AG10803 (cell line): ENCODE data around the gene PRELID3B.
A peak's percentile ranks its signal among the peaks of the same experiment; 100 is the strongest.

Source experiments
- DNase-seq: peaks from one replicate; pipeline ENCODE4 v3.0.0; 2010; ENCODE audit warnings: low read depth
- H3K4me3 ChIP-seq: 2 replicates; pipeline ENCODE4 v1.5.1; 2011; ENCODE audit warnings: mild to moderate bottlenecking, low read length, control low read depth
- TF ChIP-seq, protein P1 (sequence below): conservative IDR thresholded peaks from 2 replicates; pipeline ENCODE4 v1.5.1; 2011; ENCODE audit warnings: mild to moderate bottlenecking, low read length, control low read depth, inconsistent platforms

PRELID3B gene

GRCh38 chr20:59069026-59069425 lies 26.4 kb upstream of the PRELID3B start:
- no peak overlapping the region for H3K4me3 ChIP-seq
- DNase-seq = no peak
- TF ChIP-seq, protein P1, sequence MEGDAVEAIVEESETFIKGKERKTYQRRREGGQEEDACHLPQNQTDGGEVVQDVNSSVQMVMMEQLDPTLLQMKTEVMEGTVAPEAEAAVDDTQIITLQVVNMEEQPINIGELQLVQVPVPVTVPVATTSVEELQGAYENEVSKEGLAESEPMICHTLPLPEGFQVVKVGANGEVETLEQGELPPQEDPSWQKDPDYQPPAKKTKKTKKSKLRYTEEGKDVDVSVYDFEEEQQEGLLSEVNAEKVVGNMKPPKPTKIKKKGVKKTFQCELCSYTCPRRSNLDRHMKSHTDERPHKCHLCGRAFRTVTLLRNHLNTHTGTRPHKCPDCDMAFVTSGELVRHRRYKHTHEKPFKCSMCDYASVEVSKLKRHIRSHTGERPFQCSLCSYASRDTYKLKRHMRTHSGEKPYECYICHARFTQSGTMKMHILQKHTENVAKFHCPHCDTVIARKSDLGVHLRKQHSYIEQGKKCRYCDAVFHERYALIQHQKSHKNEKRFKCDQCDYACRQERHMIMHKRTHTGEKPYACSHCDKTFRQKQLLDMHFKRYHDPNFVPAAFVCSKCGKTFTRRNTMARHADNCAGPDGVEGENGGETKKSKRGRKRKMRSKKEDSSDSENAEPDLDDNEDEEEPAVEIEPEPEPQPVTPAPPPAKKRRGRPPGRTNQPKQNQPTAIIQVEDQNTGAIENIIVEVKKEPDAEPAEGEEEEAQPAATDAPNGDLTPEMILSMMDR = no peak

DNA sequence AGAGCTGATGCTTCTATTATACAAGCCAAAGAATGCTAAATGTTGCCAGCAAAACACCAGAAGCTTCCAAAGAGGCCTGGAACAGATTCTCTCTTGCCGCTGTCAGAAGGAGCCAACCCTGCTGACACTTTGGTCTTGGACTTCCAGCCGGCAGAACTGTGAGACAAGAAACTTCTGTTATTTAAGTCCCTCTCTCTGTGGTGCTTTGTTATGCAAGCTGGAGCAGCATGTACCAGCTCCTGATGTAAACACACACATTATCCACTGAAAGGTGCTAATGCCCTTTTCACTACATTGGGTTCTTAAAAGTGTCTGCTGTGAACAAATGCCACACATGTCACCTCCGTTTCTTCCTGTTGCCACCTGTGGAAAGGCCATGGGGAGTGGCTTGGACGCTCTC lies 25.9 kb upstream of the PRELID3B start:
- TF ChIP-seq, protein P1 = no peak
- no peak for DNase-seq
- no peak overlapping the region for H3K4me3 ChIP-seq

- DNase-seq = no peak
- TF ChIP-seq, protein P1 = no peak
- H3K4me3 ChIP-seq = no peak overlapping the region
These were observed 21.7 kb upstream of the PRELID3B start for GRCh38 chr20:59064214-59064722.

DNA sequence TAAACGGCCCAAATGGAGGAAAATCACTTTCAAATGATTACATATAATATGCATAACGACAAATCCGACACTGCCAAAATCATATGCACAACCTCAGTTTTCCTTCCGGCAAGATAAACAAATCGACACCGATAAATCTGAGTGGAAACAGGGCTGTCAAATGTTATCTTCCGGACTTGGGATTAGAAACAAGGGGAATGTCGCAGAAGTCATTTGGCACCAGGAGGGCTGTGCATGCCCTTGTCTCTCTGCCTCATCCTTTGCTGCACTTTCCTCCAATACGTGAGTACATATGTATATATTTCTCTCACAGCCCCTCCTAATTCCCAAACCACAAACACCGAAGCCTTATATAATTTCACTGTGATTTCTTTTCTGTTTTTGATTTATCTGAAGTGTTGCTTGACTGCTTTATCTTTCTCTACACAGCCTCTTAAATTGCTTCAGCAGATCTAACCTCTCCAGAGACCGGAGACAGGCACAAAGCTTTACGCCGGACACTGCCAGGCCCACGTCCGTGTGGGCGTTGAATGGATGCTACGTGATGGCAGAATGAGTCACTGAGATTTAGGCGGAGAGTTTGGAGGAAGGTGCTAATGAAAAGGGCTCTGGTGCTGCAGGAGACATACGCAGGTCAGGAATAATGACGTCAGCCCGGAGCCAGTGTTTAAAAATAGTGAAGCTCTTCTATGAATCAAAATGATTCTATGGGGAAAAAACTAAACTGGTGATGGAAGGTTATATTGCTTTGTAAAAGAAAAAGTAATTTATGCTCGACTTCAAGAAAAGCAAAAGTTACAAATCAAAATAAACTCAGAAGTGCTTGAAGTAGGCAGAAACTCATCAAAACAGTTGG lies 21.0 kb upstream of the PRELID3B start:
- DNase-seq = peak; percentile 9
- TF ChIP-seq, protein P1 = no peak

GRCh38 chr20:59062081-59062480 lies 19.5 kb upstream of the PRELID3B start:
- TF ChIP-seq, protein P1 = no peak
- no peak for DNase-seq
- no peak overlapping the region for H3K4me3 ChIP-seq

More for the DNA sequence above, 21.0 kb upstream of the PRELID3B start:
- no peak overlapping the region for H3K4me3 ChIP-seq

- TF ChIP-seq, protein P1 = peak; percentile 39
- no peak for DNase-seq
- no peak overlapping the region for H3K4me3 ChIP-seq
These were observed 12.7 kb upstream of the PRELID3B start for GRCh38 chr20:59055302-59055701.

- TF ChIP-seq, protein P1 = no peak
- no peak overlapping the region for H3K4me3 ChIP-seq
- DNase-seq = no peak
These were observed 9.1 kb upstream of the PRELID3B start for GRCh38 chr20:59051666-59052185.
